GM12872 (cell line): ENCODE data around the gene GLIPR1.

Experiments used
- TF ChIP-seq, protein P1 (sequence below): IDR thresholded peaks from 3 replicates; pipeline ENCODE4 v1.5.1; 2011; ENCODE audit warnings: low read depth, mild to moderate bottlenecking, low read length, moderate library complexity; ENCODE audit not compliant: insufficient read depth

GLIPR1 gene

DNA sequence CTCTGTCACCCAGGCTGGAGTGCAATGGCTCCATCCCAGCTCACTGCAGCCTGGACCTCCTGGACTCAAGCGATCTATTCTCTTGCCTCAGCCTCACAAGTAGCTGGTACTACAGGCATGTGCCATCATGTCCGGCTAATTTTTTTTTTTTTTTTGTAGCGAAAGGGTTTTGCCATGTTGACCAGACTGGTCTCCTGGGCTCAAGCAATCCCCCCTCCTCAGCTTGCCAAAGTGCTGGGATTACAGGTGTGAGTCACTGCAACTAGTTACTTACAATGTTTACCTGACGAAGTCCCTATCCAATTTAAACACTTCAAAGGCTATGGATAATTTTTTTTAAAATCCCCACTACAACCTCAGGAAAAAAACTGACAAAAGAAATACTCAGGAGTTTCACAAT lies 29.1 kb downstream of the GLIPR1 start:
- TF ChIP-seq, protein P1, sequence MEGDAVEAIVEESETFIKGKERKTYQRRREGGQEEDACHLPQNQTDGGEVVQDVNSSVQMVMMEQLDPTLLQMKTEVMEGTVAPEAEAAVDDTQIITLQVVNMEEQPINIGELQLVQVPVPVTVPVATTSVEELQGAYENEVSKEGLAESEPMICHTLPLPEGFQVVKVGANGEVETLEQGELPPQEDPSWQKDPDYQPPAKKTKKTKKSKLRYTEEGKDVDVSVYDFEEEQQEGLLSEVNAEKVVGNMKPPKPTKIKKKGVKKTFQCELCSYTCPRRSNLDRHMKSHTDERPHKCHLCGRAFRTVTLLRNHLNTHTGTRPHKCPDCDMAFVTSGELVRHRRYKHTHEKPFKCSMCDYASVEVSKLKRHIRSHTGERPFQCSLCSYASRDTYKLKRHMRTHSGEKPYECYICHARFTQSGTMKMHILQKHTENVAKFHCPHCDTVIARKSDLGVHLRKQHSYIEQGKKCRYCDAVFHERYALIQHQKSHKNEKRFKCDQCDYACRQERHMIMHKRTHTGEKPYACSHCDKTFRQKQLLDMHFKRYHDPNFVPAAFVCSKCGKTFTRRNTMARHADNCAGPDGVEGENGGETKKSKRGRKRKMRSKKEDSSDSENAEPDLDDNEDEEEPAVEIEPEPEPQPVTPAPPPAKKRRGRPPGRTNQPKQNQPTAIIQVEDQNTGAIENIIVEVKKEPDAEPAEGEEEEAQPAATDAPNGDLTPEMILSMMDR, result no peak

DNA sequence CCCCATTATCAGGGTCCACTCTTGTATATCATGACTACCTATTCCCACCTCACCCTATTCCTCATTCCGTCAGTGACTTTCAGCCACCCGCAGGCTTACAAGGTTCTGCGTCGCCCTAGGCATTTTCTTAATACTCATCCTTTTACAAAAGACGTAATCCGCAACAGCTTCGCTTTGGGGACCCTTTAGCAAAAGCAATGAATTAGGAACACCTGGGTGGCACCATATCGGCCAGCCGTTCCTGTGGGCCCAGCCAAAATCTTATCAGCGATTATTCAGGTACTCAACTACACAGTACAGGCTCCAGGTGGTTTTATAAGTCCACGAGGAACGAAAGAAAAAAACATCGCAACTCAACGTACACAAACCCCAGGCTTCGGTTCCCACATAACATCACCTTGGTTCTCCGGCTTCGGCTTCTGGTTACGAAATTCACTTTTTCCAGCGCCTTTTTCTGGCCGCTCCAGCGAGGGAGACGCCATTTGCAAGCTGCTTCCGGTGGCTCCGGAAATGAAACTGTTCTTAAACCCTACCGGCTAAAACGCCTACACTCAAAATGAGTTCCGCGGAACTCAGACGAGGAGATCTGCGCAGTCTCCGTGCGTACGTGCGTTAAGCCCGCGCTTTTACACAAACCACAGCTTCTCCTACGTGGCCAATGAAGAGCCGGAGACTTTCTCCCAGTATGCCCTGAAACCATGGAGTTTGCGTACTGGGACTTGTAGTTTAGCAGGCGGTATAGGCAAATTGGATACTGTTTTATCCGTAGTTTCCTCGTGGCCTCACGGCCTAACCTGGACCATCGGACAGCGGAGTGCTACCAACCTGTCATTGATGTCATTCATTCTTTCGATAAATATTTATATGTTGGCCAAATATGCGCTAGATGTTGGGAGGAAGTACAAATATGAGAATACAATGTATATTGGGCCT lies 30.8 kb downstream of the GLIPR1 start, which contains the start of gene KRR1:
Gene KRR1, minus strand, starts transcription at position 494 of the 933 bp plus-strand sequence. Its CDS starts 12 bp downstream, at position 482.
- TF ChIP-seq, protein P1, result no peak

DNA sequence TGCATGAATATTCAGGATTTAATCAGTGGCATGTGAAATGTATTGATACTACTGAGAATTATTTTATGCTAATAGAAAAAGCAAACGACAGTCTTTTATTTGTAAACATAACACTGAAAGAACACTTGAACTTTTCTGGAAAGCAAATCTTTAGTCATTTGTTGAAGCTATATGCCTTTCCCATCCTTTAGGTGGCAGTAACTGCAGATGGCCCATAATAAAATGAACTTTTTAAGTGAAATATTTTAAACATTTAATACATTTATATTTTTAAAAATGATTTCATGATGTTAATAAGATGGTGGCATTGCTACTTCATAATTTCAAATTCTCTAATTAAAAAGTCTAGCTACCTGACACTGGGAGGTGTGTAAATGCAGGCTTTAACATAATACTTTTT lies 44.7 kb downstream of the GLIPR1 start:
- TF ChIP-seq, protein P1, result 0 out of 3 replicates have a peak, but pooled peaks have one; percentile 4

DNA sequence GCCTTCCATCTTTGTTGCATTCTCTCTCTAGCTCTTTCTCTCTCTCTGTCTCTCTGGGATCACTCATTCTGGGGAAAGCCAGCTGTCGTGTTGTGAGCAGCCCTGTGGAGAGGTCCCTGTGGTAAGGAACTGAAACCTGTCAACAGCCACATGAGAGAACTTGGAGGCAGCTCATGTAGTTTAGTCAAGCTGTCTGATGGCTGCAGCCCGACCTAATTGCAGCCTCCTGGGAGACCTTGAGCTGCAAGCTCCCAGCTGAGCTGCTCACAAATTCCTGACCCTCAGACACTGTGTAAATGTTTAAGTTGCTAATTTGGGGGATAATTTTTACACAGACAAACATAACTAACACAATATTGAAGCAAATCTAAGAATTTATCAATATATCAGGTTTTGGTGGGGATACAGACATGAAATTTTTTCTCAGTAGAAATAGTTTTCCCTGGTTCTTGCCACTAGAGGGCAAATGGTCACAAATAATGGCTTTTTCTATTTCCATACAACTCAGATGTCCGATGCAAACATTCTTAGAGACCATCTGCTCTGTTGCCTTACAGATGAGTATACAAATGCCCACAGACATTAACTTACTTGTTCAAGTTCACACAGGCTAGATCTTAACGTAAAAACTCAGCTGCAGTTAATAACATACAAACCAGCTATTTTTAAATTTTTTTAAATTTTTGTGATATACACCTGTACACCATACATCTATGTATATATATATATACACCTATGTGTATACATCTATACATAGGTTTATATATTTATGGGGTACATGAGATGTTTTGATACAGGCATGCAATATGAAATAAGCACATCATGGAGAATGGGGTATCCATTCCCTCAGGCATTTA lies 46.3 kb downstream of the GLIPR1 start:
- TF ChIP-seq, protein P1, result peak; percentile 68

DNA sequence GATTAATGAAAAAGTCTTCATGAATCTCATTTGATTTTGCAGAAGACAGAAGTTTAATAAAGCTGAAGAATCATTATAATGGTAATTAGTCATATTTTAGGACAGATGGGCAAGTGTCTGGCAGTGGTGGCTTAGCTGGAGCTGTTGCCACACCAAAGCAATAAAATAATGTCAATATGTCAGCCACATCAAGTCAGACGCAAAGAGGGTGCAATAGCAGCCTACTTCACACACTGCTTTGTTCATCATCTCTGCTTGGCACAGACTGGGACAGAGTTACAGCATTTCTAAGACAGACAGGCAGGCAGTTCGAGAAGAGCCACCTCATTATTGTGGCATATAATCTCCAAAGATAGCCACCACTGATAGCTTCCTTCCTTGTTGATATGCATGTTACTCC lies 47.7 kb downstream of the GLIPR1 start:
- TF ChIP-seq, protein P1, result no peak

DNA sequence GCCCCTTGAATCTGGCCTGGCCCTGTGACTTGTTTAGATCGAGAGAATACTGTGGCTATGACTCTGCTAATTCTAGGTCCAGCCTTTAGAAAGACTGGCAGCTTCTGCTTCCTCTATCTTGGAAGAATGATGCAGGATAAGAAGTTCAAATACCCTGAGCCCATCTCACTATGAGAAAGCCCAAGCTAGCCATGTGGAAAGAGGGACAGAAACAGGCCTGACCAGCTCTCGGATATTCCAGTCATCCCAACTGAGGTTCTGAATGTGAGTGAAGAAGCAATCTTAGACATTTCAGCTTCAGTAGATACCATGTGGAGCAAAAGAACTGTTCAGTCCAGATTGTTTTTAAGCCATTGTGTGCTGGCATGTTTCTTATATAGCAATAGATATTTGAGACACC lies 48.1 kb downstream of the GLIPR1 start:
- TF ChIP-seq, protein P1, result no peak

DNA sequence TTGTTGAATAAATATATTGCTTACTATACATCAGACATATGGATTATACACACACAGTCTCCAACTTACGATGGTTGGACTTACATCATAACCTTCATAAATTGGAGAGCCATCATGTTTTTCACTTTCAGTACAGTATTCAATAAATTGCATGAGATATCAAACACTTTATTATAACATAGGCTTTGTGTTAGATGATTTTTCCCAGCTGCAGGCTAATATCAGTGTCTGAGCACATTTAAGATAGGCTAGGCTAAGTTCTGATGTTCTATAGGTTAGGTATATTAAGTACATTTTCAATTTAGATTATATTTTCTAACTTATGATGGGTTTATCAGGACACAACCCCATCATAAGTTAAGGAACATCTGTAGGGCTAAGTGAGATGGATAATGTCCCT lies 48.8 kb downstream of the GLIPR1 start:
- TF ChIP-seq, protein P1, result no peak
